Neural crest cell (in vitro differentiated cells): ENCODE results near the gene FAAH2. TPM values are rescaled to one million over a fixed set of nuclear protein-coding genes. Genes with fewer than 3 reads are reported as not detected.

Source experiments
- DNase-seq: peaks from one replicate; pipeline ENCODE4 v3.0.0; 2021; ENCODE audit warnings: low read depth, mixed read lengths, low spot score
- H3K27ac Mint-ChIP-seq: one replicate; pipeline ENCODE4 v1.8.0; 2021; ENCODE audit warnings: mild to moderate bottlenecking, mixed read lengths; ENCODE audit not compliant: unreplicated experiment
- H3K27me3 Mint-ChIP-seq: 2 replicates; pipeline ENCODE4 v1.8.0; 2021; ENCODE audit warnings: low read depth, mild to moderate bottlenecking, mixed read lengths
- H3K36me3 Mint-ChIP-seq: 2 replicates; pipeline ENCODE4 v1.8.0; 2021; ENCODE audit warnings: low read depth, mild to moderate bottlenecking, mixed read lengths
- H3K4me1 Mint-ChIP-seq: 2 replicates; pipeline ENCODE4 v1.8.0; 2021; ENCODE audit warnings: mixed read lengths
- H3K4me3 Mint-ChIP-seq: one replicate; pipeline ENCODE4 v1.8.0; 2021; ENCODE audit warnings: mild to moderate bottlenecking, mixed read lengths
- H3K9me3 Mint-ChIP-seq: 2 replicates; pipeline ENCODE4 v1.8.0; 2021; ENCODE audit warnings: mixed read lengths
- total RNA-seq: library from RNA; stranded (reverse); gene quantifications from 2 replicates; pipeline ENCODE4 v1.2.1, GENCODE V29; 2021
- TF ChIP-seq, protein P1 (sequence below): fragments of 200-600 bp; sonication (generic); conservative IDR thresholded peaks from 2 replicates; pipeline ENCODE4 v1.5.0; 2021; ENCODE audit warnings: antibody characterized with exemption, mild to moderate bottlenecking

The FAAH2 gene
- total RNA-seq, 1 donor from 2014 or later: 0.63 TPM

DNA sequence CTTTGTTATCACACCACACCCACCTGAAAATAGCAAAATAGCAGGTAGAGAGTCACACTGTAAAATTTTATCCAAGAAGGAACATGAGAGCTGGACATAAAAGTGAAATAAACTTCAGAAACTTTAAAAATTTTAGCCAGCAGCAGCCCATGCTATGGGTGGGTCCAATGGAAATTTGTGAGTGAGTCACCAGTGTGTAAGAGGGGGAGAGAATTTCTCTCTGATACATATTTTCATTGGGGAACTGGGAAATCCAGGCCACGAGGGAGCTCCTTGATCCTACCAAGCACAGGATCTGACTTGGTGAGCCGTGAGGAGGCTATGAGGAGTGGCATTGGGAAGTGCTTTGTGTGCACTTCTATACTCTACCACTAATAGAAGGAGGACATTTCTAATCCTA lies 136.3 kb downstream of the FAAH2 start:
- H3K27me3 Mint-ChIP-seq: no peaks in the 10 kb centered on the region
- DNase-seq: no peak
- H3K36me3 Mint-ChIP-seq: no peaks in the 10 kb centered on the region
- H3K4me3 Mint-ChIP-seq: no peak overlapping the region
- H3K9me3 Mint-ChIP-seq: peaks cover 3% of the 10 kb centered on the region
- TF ChIP-seq, protein P1, sequence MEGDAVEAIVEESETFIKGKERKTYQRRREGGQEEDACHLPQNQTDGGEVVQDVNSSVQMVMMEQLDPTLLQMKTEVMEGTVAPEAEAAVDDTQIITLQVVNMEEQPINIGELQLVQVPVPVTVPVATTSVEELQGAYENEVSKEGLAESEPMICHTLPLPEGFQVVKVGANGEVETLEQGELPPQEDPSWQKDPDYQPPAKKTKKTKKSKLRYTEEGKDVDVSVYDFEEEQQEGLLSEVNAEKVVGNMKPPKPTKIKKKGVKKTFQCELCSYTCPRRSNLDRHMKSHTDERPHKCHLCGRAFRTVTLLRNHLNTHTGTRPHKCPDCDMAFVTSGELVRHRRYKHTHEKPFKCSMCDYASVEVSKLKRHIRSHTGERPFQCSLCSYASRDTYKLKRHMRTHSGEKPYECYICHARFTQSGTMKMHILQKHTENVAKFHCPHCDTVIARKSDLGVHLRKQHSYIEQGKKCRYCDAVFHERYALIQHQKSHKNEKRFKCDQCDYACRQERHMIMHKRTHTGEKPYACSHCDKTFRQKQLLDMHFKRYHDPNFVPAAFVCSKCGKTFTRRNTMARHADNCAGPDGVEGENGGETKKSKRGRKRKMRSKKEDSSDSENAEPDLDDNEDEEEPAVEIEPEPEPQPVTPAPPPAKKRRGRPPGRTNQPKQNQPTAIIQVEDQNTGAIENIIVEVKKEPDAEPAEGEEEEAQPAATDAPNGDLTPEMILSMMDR: no peak
- no peaks in the 10 kb centered on the region for H3K4me1 Mint-ChIP-seq
- no peak overlapping the region for H3K27ac Mint-ChIP-seq

DNA sequence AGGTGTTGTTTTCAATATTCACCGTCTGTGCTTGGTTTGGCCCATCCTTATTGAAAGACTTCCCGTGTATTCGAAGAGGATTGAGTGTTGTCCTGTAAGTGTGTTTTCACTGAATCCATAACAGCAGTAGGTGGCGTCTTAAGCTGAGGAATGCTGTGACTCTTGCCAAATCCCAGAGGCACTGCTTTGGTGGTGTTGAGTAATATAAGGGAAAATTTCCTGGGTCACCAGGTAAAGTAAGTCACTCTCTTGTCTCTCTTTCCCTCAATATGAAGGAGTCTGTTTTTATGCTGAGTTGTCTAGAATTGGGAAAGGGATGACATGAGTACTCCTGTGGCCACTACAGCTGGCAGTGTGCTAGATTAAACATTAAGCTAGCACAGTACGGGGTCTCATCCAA lies 158.6 kb downstream of the FAAH2 start:
- H3K27ac Mint-ChIP-seq: no peak overlapping the region
- H3K4me3 Mint-ChIP-seq: no peak overlapping the region
- H3K9me3 Mint-ChIP-seq: peaks cover 15% of the 10 kb centered on the region
- TF ChIP-seq, protein P1: no peak
- no peaks in the 10 kb centered on the region for H3K36me3 Mint-ChIP-seq
- H3K4me1 Mint-ChIP-seq: no peaks in the 10 kb centered on the region
- H3K27me3 Mint-ChIP-seq: no peaks in the 10 kb centered on the region
- DNase-seq: no peak

DNA sequence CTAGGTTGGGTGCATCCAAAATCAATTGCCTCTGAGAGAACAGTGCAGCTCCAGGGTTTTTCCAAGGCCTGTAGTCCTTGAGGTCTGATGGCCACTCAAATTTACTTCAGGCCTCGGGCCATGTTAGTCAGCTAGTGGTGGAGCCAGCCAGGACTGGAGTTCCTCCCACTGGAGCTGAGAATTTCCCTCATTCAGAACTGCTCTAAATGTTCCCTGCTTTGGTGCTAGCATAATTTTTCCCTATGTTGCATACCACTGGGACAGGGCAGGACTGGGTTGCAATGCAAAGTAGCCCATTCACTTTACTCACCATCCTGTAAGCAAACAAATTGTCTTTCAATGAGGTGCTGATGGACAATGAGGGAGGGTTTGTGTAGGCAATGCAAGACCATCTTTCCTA lies 159.3 kb downstream of the FAAH2 start:
- Mint-ChIP-seq H3K27ac (no peak overlapping the region), H3K27me3 (no peaks in the 10 kb centered on the region), H3K4me1 (no peaks in the 10 kb centered on the region), H3K4me3 (no peak overlapping the region), H3K36me3 (no peaks in the 10 kb centered on the region), H3K9me3 (peaks cover 15% of the 10 kb centered on the region)
- TF ChIP-seq, protein P1: no peak
- no peak for DNase-seq

DNA sequence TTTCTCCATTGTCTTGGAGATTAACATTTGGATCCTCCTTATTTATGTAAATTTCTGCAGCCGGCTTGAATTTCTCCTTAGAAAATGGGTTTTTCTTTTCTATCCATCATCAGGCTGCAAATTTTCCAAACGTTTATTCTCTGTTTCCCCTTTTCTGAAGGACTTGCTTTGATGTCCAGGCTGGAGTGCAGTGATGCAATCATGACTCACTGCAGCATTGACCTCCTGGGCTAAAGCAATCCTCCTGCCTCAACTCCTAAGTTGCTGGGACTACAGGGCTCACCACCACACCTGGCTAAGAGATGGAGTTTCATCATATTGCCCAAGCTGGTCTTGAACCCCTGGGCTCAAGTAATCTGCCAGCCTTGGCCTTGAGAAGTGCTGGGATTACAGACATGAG lies 161.3 kb downstream of the FAAH2 start:
- Mint-ChIP-seq H3K4me1 (no peaks in the 10 kb centered on the region), H3K9me3 (peaks cover 11% of the 10 kb centered on the region)

DNA sequence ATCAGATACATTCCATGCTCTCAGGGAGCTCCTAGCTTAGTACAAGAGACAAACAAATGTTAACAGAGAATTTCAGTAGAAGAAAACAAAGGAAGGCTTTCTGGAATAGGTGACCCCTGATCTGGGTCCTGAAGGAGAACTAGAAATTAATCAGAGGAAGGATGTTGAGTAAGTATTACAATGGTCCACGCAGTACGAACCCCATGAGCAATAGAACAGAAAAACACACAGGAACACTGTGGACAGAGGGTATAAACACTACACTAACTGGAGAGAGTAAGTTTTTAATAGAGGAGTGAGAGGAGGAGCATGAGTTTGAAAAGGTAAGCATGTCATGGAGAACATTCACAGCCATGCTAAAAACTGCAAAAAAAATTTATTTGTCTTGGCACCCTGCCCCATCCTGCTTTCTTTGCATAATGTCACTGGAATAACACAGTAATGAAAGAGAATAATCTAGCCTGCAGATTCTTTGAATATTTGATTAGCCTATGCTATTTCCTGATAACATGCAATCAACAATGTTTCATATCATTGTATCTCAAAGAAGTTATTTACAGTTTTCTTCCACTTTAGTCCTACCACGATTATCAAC lies 165.0 kb downstream of the FAAH2 start:
- Mint-ChIP-seq H3K36me3 (peaks cover 1% of the 10 kb centered on the region), H3K4me1 (no peaks in the 10 kb centered on the region), H3K27me3 (no peaks in the 10 kb centered on the region), H3K27ac (no peak overlapping the region), H3K9me3 (peaks cover 19% of the 10 kb centered on the region), H3K4me3 (no peak overlapping the region)
- DNase-seq: no peak
- TF ChIP-seq, protein P1: no peak

More for the DNA sequence above, 161.3 kb downstream of the FAAH2 start:
- Mint-ChIP-seq H3K27ac (no peak overlapping the region), H3K36me3 (no peaks in the 10 kb centered on the region), H3K4me3 (no peak overlapping the region), H3K27me3 (no peaks in the 10 kb centered on the region)
- TF ChIP-seq, protein P1: no peak
- DNase-seq: no peak

DNA sequence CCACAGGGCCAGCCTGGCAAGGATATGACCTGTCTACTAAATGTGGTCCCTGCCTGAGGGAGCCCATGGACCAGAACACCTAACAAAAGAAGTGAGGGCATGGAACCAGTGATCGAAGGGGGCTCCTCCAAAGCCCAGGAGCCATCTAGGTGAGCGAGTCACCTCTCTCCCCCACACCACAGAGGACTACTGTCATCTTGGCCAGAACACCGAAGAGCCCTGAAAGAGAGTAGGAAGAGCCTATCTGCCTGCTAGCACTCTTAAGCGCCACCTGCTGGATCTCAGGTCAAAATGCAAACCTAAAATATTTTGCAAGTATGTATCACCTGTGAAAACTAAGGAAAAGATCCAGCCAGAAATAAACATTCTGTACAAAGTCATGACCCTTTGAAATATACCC lies 167.4 kb downstream of the FAAH2 start:
- Mint-ChIP-seq H3K4me3 (no peak overlapping the region), H3K9me3 (peaks cover 23% of the 10 kb centered on the region), H3K27me3 (no peaks in the 10 kb centered on the region), H3K4me1 (no peaks in the 10 kb centered on the region), H3K36me3 (peaks cover 2% of the 10 kb centered on the region), H3K27ac (no peak overlapping the region)
- no peak for DNase-seq
- TF ChIP-seq, protein P1: peak; percentile 47
